Activated naive CD4-positive, alpha-beta T cell treated with anti-CD3 and anti-CD28 coated beads for 36 hours (primary cell): ENCODE results near the gene DCTPP1. TPM values are rescaled to one million over a fixed set of nuclear protein-coding genes. Genes with fewer than 3 reads are reported as not detected.
A peak's percentile ranks its signal among the peaks of the same experiment; 100 is the strongest.

ENCODE experiments used
- CTCF ChIA-PET: fragments of 350-600 bp; sonication (Branson Sonifier 250); formaldehyde crosslinking; loops from one replicate; lab custom pipeline; 2021; ENCODE audit warnings: antibody characterized with exemption; lab: Charles Lee
- DNase-seq: peaks from one replicate; pipeline ENCODE4 v3.0.0-alpha.2; 2020
- H3K27ac Mint-ChIP-seq: one replicate; pipeline ENCODE4 v1.8.0; 2021; ENCODE audit warnings: mild to moderate bottlenecking, mixed read lengths
- H3K27me3 Mint-ChIP-seq: one replicate; pipeline ENCODE4 v1.8.0; 2021; ENCODE audit warnings: low read depth, mixed read lengths
- H3K36me3 Mint-ChIP-seq: one replicate; pipeline ENCODE4 v1.8.0; 2021; ENCODE audit warnings: low read depth, mixed read lengths
- H3K4me1 Mint-ChIP-seq: one replicate; pipeline ENCODE4 v1.8.0; 2021; ENCODE audit warnings: low read depth, mixed read lengths
- H3K4me3 Mint-ChIP-seq: one replicate; pipeline ENCODE4 v1.8.0; 2021; ENCODE audit warnings: mild to moderate bottlenecking, moderate library complexity, mixed read lengths
- H3K9me3 Mint-ChIP-seq: one replicate; pipeline ENCODE4 v1.8.0; 2021; ENCODE audit warnings: mixed read lengths
- intact Hi-C: fragments of 100-400 bp; cut with micrococcal nuclease; formaldehyde crosslinking; loops from one replicate; pipeline ENCODE4 v1.15.1; 2023
- total RNA-seq, 2 experiments: library from RNA; stranded (reverse); gene quantifications; one replicate each; pipeline ENCODE4 v1.2.3, GENCODE V29; 2021

Gene DCTPP1
- total RNA-seq, 2 experiments from 2014 or later, result 69.9 to 73.0 TPM

GRCh38 chr16:30428055-30428454 is 1.8 kb downstream of the DCTPP1 start:
- CTCF ChIA-PET, result interaction anchor here (2.8 kb wide), 1 partner anchor 19 kb away, joined by 17 read pairs; the partner anchor contains the start of gene ZNF771
- intact Hi-C loops, result no loop called here
- H3K9me3 Mint-ChIP-seq, result no peaks in the 10 kb centered on the region
- peaks cover 27% of the 10 kb centered on the region for H3K4me1 Mint-ChIP-seq
- H3K4me3 Mint-ChIP-seq, result no peak overlapping the region
- peak overlapping the region; percentile 77 for H3K27ac Mint-ChIP-seq
- no peaks in the 10 kb centered on the region for H3K27me3 Mint-ChIP-seq
- DNase-seq, result no peak
- peaks cover 36% of the 10 kb centered on the region for H3K36me3 Mint-ChIP-seq

GRCh38 chr16:30421010-30421409 is 8.8 kb downstream of the DCTPP1 start:
- intact Hi-C loops, result no loop called here
- Mint-ChIP-seq H3K4me1 (peaks cover 23% of the 10 kb centered on the region), H3K27ac (no peak overlapping the region), H3K27me3 (no peaks in the 10 kb centered on the region), H3K36me3 (peaks cover 45% of the 10 kb centered on the region), H3K4me3 (no peak overlapping the region), H3K9me3 (no peaks in the 10 kb centered on the region)
- DNase-seq, result no peak
- CTCF ChIA-PET, result interaction anchor here (1.3 to 4.0 kb wide), 3 partner anchors 9 to 195 kb away, joined by 5 to 27 read pairs (median 8); partner anchors contain the start of genes DCTPP1 and ZNF771

DNA sequence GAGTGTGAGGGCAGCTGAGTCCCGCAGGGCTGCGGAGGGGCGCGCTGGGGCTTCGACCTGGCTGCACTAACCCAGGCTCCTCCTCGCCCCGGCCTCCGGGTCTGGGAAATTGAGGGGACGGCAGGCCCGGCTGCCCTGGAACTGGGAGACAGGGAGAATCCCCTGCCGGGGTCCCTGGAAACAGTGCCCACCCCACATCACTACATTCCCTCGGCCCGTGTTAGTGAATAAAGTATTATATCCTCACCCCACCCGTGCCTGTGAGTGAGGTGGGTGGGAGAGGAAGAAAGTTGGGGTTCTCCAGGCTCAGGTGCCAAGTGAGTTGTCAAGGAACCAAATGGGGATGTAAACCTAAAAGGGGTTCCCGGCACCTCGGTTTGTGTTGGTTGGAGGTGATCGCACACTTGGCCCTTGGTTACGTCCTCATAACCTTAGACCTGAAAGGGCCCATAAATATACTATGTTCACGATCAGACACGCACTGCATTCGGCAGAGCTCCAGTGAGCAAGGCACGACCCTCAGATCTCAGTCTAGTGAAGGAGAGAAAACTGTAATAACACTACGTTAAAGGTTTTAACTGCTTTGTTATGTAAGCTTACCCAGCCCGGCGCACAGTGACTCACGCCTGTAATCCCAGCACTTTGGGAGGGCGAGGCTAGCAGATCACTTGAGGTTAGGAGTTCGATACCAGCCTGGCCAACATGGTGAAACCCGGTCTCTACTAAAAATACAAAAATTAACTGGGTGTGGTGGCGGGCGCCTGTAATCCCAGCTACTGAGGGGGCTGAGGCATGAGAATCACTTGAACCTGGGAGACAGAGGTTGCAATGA is 11.3 kb downstream of the DCTPP1 start:
- CTCF ChIA-PET, result interaction anchor here (1.0 to 4.0 kb wide), 9 partner anchors 10 to 326 kb away, joined by 3 to 27 read pairs (median 4); partner anchors contain the start of genes DCTPP1 and ZNF771
- peaks cover 29% of the 10 kb centered on the region for H3K4me1 Mint-ChIP-seq
- H3K27me3 Mint-ChIP-seq, result no peaks in the 10 kb centered on the region
- H3K27ac Mint-ChIP-seq, result no peak overlapping the region
- intact Hi-C loops, result no loop called here
- H3K4me3 Mint-ChIP-seq, result peak overlapping the region; percentile 52
- H3K36me3 Mint-ChIP-seq, result peaks cover 32% of the 10 kb centered on the region
- DNase-seq, result no peak
- no peaks in the 10 kb centered on the region for H3K9me3 Mint-ChIP-seq

DNA sequence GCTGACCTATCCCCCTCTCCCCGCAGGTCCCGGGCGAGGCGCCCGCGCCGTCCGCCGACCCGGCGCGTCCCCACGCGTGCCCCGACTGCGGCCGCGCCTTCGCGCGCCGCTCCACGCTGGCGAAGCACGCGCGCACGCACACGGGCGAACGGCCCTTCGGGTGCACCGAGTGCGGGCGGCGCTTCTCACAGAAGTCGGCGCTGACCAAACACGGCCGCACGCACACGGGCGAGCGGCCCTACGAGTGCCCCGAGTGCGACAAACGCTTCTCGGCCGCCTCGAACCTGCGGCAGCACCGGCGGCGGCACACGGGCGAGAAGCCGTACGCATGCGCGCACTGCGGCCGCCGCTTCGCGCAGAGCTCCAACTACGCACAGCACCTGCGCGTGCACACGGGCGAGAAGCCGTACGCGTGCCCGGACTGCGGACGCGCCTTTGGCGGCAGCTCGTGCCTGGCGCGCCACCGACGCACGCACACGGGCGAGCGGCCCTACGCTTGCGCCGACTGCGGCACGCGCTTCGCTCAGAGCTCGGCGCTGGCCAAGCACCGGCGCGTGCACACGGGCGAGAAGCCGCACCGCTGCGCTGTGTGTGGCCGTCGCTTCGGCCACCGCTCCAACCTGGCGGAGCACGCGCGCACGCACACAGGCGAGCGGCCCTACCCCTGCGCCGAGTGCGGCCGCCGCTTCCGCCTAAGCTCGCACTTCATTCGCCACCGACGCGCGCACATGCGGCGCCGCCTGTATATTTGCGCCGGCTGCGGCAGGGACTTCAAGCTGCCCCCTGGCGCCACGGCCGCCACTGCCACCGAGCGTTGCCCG is 12.1 kb downstream of the DCTPP1 start:
- H3K27me3 Mint-ChIP-seq, result no peaks in the 10 kb centered on the region
- peak; percentile 85 for DNase-seq
- H3K4me1 Mint-ChIP-seq, result peaks cover 31% of the 10 kb centered on the region
- H3K36me3 Mint-ChIP-seq, result peaks cover 28% of the 10 kb centered on the region
- no peak overlapping the region for H3K27ac Mint-ChIP-seq
- H3K4me3 Mint-ChIP-seq, result peak overlapping the region; percentile 52
- intact Hi-C loops, result no loop called here
- no peaks in the 10 kb centered on the region for H3K9me3 Mint-ChIP-seq
- CTCF ChIA-PET, result interaction anchor here (1.0 to 4.0 kb wide), 9 partner anchors 9 to 325 kb away, joined by 3 to 27 read pairs (median 4); partner anchors contain the start of genes DCTPP1 and ZNF771

- CTCF ChIA-PET, result interaction anchor here (1.0 to 4.0 kb wide), 9 partner anchors 9 to 325 kb away, joined by 3 to 27 read pairs (median 4); partner anchors contain the start of genes DCTPP1 and ZNF771
- peak overlapping the region; percentile 36 for H3K4me3 Mint-ChIP-seq
- H3K9me3 Mint-ChIP-seq, result no peaks in the 10 kb centered on the region
- intact Hi-C loops, result no loop called here
- no peaks in the 10 kb centered on the region for H3K27me3 Mint-ChIP-seq
- H3K4me1 Mint-ChIP-seq, result peaks cover 36% of the 10 kb centered on the region
- H3K36me3 Mint-ChIP-seq, result peaks cover 29% of the 10 kb centered on the region
- peak overlapping the region; percentile 2 for H3K27ac Mint-ChIP-seq
- no peak for DNase-seq
Measured at GRCh38 chr16:30416624-30417528, 13.0 kb downstream of the DCTPP1 start.

- no peaks in the 10 kb centered on the region for H3K9me3 Mint-ChIP-seq
- H3K27me3 Mint-ChIP-seq, result no peaks in the 10 kb centered on the region
- no peak for DNase-seq
- no peak overlapping the region for H3K27ac Mint-ChIP-seq
- H3K4me1 Mint-ChIP-seq, result peaks cover 36% of the 10 kb centered on the region
- intact Hi-C loops, result no loop called here
- H3K4me3 Mint-ChIP-seq, result no peak overlapping the region
- peaks cover 28% of the 10 kb centered on the region for H3K36me3 Mint-ChIP-seq
- CTCF ChIA-PET, result interaction anchor here (1.0 to 1.8 kb wide), 3 partner anchors 9 to 221 kb away, joined by 3 to 6 read pairs (median 3); partner anchors contain the start of genes DCTPP1 and ZNF771
Measured at GRCh38 chr16:30416047-30416603, 13.7 kb downstream of the DCTPP1 start.

DNA sequence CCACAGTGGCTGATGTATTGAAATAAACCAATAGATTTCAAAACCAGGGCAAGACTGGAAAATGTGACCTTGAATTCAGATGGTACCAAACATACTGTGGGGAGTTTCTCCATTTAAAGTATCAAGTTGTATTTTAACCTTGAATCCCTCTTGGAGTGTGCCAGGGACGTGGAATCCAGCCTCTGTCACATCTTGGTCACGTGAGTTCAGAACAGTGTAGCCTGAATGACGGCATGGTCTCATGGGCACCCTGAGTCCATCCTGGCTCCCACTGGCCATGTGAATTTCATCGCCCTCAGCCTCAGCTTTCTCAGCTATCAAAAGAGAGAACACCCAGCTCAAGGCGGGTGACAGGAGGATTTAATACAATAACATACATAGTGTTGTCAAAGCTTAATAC is 15.7 kb downstream of the DCTPP1 start:
- Mint-ChIP-seq H3K9me3 (no peaks in the 10 kb centered on the region), H3K27me3 (no peaks in the 10 kb centered on the region), H3K27ac (no peak overlapping the region), H3K36me3 (peaks cover 16% of the 10 kb centered on the region), H3K4me1 (peaks cover 45% of the 10 kb centered on the region), H3K4me3 (no peak overlapping the region)
- DNase-seq, result no peak
- intact Hi-C loops, result no loop called here
- CTCF ChIA-PET, result interaction anchor here (0.7 to 1.2 kb wide), 2 partner anchors 201 to 481 kb away, joined by 3 to 4 read pairs; no protein-coding TSS in a partner anchor

DNA sequence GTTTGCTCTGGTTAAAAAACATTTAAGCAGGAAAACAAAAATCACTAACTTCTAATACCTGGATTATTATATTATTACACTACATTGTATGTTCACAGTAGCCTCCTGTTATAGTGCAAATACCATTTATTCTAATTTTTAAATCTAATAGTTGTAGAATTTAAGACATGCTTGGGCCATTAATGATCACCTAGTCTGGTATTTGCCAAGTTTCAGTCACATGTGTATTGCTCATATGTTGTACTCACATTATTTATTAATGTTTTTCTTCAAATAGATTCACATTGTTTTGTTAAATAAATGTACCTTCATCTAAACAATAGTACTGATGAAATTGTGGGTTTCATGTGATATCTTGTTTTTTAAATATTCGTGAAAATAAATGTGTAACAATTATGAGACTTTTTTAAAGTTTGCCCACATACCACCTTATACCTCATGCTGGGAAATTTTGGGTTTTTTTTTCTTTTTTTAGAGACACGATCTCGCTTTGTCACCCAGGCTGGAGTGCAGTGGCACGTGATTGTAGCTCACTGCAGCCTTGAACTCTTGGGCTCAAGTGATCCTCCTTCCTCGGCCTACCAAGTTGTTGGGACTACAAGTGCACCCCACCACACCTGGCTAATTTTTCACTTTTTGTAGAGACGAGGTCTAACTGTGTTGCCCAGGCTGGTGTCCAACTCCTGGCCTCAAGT is 16.6 kb downstream of the DCTPP1 start:
- CTCF ChIA-PET, result interaction anchor here (1.2 kb wide), 1 partner anchor 202 kb away, joined by 3 read pairs; no protein-coding TSS in a partner anchor
- Mint-ChIP-seq H3K27me3 (no peaks in the 10 kb centered on the region), H3K4me3 (no peak overlapping the region), H3K27ac (peak overlapping the region; percentile 63), H3K4me1 (peaks cover 45% of the 10 kb centered on the region), H3K36me3 (peaks cover 12% of the 10 kb centered on the region), H3K9me3 (no peaks in the 10 kb centered on the region)
- no peak for DNase-seq
- intact Hi-C loops, result no loop called here

DNA sequence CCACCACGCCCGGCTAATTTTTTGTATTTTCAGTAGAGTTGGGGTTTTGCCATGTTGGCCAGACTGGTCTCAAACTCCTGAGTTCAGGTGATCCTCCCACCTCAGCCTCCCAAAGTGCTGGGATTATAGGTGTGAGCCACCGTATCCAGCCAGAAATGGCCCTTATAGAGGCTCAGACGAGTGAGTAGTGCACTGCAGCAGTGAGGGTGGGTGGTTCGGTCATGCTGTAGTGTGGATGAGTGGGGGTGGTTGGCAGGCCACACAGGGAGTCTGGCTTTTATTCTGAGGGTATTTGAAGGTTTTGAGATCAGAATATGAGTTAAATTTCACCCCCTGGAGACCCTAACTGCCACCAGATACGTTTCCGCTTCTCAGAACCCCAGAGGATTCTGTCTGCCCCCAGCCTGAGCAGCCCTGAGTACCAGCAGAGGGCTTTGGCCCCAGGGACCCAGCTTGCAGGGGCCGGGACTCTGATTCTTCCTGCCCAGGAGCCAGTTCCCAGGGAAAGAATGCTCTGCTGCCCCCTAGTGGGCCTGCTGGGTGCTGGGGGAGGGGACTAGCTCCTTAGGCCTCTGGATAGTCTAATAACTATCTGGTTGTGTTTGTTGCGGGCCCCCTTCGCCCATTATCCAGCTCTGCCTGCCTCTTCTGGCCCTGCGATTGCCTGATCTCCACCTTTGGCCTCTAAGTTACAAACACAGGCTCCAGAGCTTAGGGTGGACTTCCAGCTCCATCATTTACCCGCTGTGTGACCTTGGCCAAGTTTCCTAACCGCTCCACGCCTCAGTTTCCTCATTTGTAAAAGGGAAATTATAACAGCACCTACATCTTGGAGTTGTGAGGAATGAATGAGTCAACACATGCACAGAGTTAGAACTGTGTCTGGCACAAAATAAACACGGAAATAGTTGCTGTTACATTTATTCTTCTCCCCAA is 20.4 kb downstream of the DCTPP1 start:
- Mint-ChIP-seq H3K4me3 (no peak overlapping the region), H3K27ac (peak overlapping the region; percentile 71), H3K36me3 (peaks cover 12% of the 10 kb centered on the region), H3K9me3 (no peaks in the 10 kb centered on the region), H3K4me1 (peaks cover 38% of the 10 kb centered on the region), H3K27me3 (no peaks in the 10 kb centered on the region)
- DNase-seq, result peak; percentile 97
- CTCF ChIA-PET, result interaction anchor here (0.6 to 4.6 kb wide), 33 partner anchors 9 to 320 kb away, joined by 3 to 27 read pairs (median 4); partner anchors contain the start of genes DCTPP1, SEPTIN1, ZNF48 and ZNF689
- intact Hi-C loops, result loop anchor here (1.0 kb wide), 2 partner anchors 9 to 317 kb away; no protein-coding TSS in a partner anchor
